Measurements from ENCODE around the gene SULT1E1. TPM values are rescaled to one million over a fixed set of nuclear protein-coding genes. Genes with fewer than 3 reads are reported as not detected.

SULT1E1 gene
- total RNA-seq, 2 experiments from 2014 or later: not detected

DNA sequence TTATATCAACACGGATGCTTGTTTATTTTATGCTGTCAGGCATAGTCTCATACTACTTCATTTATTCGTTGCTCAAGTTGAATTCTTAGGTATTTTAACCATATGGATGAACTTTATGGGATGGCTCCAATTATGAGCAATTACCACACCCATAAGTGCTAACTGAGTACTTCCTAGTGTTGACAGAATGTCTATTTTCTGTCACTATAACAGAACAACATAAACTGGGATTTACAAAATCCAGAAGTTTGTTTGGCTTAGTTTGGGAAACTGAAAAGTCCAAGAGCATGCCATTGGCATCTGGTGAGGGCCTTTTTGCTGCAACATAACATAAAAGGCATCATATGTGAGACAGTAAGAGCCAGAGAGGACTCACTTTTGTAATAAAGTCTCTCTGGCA is 21.0 kb downstream of the SULT1E1 start:
- Histone ChIP-seq H3K36me3 (ENCODE audit: insufficient read depth, low read length) (no peaks in the 10 kb centered on the region), H3K27ac (ENCODE audit: low read depth in 1 of 2, low read length in 2 of 2) (no peak overlapping the region), H3K9me3 (ENCODE audit: control insufficient read depth in 1 of 2, insufficient read depth in 1 of 2, low read length in 2 of 2) (no peaks in the 10 kb centered on the region), H3K4me1 (ENCODE audit: insufficient read depth, low read length) (no peaks in the 10 kb centered on the region), H3K4me3 (ENCODE audit: low read length) (no peak overlapping the region), H3K27me3 (ENCODE audit: control insufficient read depth in 1 of 2, insufficient read depth in 2 of 2, low read length in 2 of 2) (no peaks in the 10 kb centered on the region)
- intact Hi-C loops (cut with DNase I, micrococcal nuclease): no loop called here
- Mint-ChIP-seq H3K4me1 (ENCODE audit: low read depth) (peaks cover 5% of the 10 kb centered on the region), H3K36me3 (ENCODE audit: low read depth) (no peaks in the 10 kb centered on the region), H3K9me3 (no peaks in the 10 kb centered on the region), H3K27me3 (no peaks in the 10 kb centered on the region), H3K27ac (no peak overlapping the region), H3K4me3 (no peak overlapping the region)
- ATAC-seq (ENCODE audit: poor library complexity) (no peak), DNase-seq (no peak)
- CTCF ChIA-PET: interaction anchor here (1.1 kb wide), 1 partner anchor 16 kb away, joined by 3 read pairs; no protein-coding TSS in a partner anchor
- POLR2A ChIA-PET: no interaction called here
- TF ChIP-seq, protein P1, sequence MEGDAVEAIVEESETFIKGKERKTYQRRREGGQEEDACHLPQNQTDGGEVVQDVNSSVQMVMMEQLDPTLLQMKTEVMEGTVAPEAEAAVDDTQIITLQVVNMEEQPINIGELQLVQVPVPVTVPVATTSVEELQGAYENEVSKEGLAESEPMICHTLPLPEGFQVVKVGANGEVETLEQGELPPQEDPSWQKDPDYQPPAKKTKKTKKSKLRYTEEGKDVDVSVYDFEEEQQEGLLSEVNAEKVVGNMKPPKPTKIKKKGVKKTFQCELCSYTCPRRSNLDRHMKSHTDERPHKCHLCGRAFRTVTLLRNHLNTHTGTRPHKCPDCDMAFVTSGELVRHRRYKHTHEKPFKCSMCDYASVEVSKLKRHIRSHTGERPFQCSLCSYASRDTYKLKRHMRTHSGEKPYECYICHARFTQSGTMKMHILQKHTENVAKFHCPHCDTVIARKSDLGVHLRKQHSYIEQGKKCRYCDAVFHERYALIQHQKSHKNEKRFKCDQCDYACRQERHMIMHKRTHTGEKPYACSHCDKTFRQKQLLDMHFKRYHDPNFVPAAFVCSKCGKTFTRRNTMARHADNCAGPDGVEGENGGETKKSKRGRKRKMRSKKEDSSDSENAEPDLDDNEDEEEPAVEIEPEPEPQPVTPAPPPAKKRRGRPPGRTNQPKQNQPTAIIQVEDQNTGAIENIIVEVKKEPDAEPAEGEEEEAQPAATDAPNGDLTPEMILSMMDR (IDR thresholded peaks at IDR 0.05): no peak

DNA sequence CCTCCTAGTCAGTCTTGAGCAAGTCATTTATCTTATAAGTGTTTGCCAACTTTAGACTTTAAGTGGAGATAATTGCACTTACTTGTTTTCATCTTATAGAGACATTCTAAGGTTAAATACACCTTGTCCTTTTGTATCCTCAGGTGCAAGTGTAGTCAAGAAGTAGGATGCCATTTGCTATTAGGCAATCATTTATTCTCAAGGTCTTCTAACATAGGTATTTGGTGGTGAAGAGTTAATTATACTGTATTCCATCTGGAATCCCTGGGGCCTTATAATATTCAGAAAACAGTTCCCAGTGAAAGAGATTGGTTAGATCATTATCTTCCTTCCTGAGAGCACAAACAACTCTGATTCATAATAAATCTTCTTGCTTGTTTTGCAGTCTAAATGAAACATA is 23.7 kb downstream of the SULT1E1 start:
- Histone ChIP-seq H3K4me1 (ENCODE audit: insufficient read depth, low read length) (peaks cover 8% of the 10 kb centered on the region), H3K27me3 (ENCODE audit: control insufficient read depth in 1 of 2, insufficient read depth in 2 of 2, low read length in 2 of 2) (no peaks in the 10 kb centered on the region), H3K9me3 (ENCODE audit: control insufficient read depth in 1 of 2, insufficient read depth in 1 of 2, low read length in 2 of 2) (peaks cover 0 to 3% of the 10 kb centered on the region in 2 experiments), H3K36me3 (ENCODE audit: insufficient read depth, low read length) (no peaks in the 10 kb centered on the region), H3K4me3 (ENCODE audit: low read length) (no peak overlapping the region), H3K27ac (ENCODE audit: low read depth in 1 of 2, low read length in 2 of 2) (no peak overlapping the region)
- CTCF ChIA-PET: no interaction called here
- POLR2A ChIA-PET: no interaction called here
- ATAC-seq (ENCODE audit: poor library complexity) (no peak), DNase-seq (no peak)
- intact Hi-C loops (cut with DNase I, micrococcal nuclease): no loop called here
- Mint-ChIP-seq H3K4me3 (no peak overlapping the region), H3K9me3 (no peaks in the 10 kb centered on the region), H3K27me3 (no peaks in the 10 kb centered on the region), H3K36me3 (ENCODE audit: low read depth) (no peaks in the 10 kb centered on the region), H3K4me1 (ENCODE audit: low read depth) (peaks cover 12% of the 10 kb centered on the region), H3K27ac (no peak overlapping the region)
- TF ChIP-seq, protein P1 (IDR thresholded peaks at IDR 0.05): no peak

DNA sequence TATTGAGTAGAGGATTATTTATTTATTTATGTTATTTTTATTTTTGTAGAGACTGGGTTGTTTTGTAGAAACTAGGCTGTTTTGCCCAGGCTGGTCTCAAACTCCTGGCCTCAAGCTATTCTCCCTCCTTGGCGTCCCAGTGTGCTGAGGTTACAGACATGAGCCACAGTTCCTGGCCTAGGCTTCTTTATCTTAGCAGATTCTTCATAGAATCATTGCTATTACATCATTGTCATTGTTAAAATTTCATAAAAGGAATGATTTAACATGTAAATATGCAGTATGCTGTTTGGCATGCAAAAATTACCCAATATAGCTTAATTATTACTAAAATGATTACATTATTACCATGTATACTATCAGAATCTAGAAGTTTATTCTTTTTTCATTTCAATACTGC is 24.2 kb downstream of the SULT1E1 start:
- Histone ChIP-seq H3K27ac (ENCODE audit: low read depth in 1 of 2, low read length in 2 of 2) (no peak overlapping the region), H3K4me3 (ENCODE audit: low read length) (no peak overlapping the region), H3K27me3 (ENCODE audit: control insufficient read depth in 1 of 2, insufficient read depth in 2 of 2, low read length in 2 of 2) (no peaks in the 10 kb centered on the region), H3K9me3 (ENCODE audit: control insufficient read depth in 1 of 2, insufficient read depth in 1 of 2, low read length in 2 of 2) (peaks cover 0 to 3% of the 10 kb centered on the region in 2 experiments), H3K4me1 (ENCODE audit: insufficient read depth, low read length) (peaks cover 12% of the 10 kb centered on the region), H3K36me3 (ENCODE audit: insufficient read depth, low read length) (no peaks in the 10 kb centered on the region)
- DNase-seq (no peak), ATAC-seq (ENCODE audit: poor library complexity) (no peak)
- Mint-ChIP-seq H3K9me3 (no peaks in the 10 kb centered on the region), H3K4me3 (no peak overlapping the region), H3K4me1 (ENCODE audit: low read depth) (peaks cover 17% of the 10 kb centered on the region), H3K27me3 (no peaks in the 10 kb centered on the region), H3K36me3 (ENCODE audit: low read depth) (no peaks in the 10 kb centered on the region), H3K27ac (no peak overlapping the region)
- TF ChIP-seq, protein P1 (IDR thresholded peaks at IDR 0.05): no peak
- POLR2A ChIA-PET: no interaction called here
- CTCF ChIA-PET: no interaction called here
- intact Hi-C loops (cut with DNase I, micrococcal nuclease): no loop called here

Measured in CD4-positive, alpha-beta T cell (primary cell).